Mesenchymal stem cell (in vitro differentiated cells and primary cell): Measurements from ENCODE around the gene TRIM52.
"Not testable (repeated sequence)": the region's sequence is repeated elsewhere in the genome, so short reads cannot be mapped to it uniquely, and the experiment has no call there.

Experiments used
- DNase-seq: peaks from one replicate; pipeline ENCODE4 v3.0.0-alpha.2; 2013
- H2AFZ ChIP-seq: one replicate; pipeline ENCODE4 v1.6.1; 2013; ENCODE audit warnings: low read depth, mild to moderate bottlenecking, control low read depth, inconsistent platforms, low read length, moderate library complexity
- H2AK5ac ChIP-seq: 2 replicates; pipeline ENCODE4 v1.6.1; 2013; ENCODE audit warnings: low read length, moderate library complexity, mild to moderate bottlenecking, inconsistent platforms; ENCODE audit not compliant: severe bottlenecking
- H2BK120ac ChIP-seq: one replicate; pipeline ENCODE4 v1.6.1; 2013; ENCODE audit warnings: low read depth, mild to moderate bottlenecking, inconsistent platforms, low read length, moderate library complexity
- H2BK12ac ChIP-seq, 2 experiments: one replicate each; pipeline ENCODE4 v1.6.1; 2013; ENCODE audit warnings: inconsistent platforms in 2 of 2, low read length in 2 of 2, mild to moderate bottlenecking in 2 of 2, moderate library complexity in 2 of 2, control low read depth in 1 of 2
- H2BK15ac ChIP-seq: one replicate; pipeline ENCODE4 v1.6.1; 2013; ENCODE audit warnings: mild to moderate bottlenecking, low read depth, inconsistent platforms; ENCODE audit not compliant: poor library complexity, severe bottlenecking
- H2BK5ac ChIP-seq: 2 replicates; pipeline ENCODE4 v1.6.1; 2013; ENCODE audit warnings: low read depth, mild to moderate bottlenecking, low read length, control low read depth, inconsistent platforms; ENCODE audit not compliant: poor library complexity, severe bottlenecking
- H3K14ac ChIP-seq, 2 experiments: one replicate each; pipeline ENCODE4 v1.6.1; 2013; ENCODE audit warnings: inconsistent platforms in 2 of 2, low read length in 2 of 2, control low read depth in 1 of 2, mild to moderate bottlenecking in 1 of 2, moderate library complexity in 1 of 2
- H3K18ac ChIP-seq, 2 experiments: one replicate each; pipeline ENCODE4 v1.6.1; 2013; ENCODE audit warnings: inconsistent platforms in 2 of 2, low read length in 2 of 2, control low read depth in 1 of 2, low read depth in 1 of 2, mild to moderate bottlenecking in 1 of 2
- H3K23ac ChIP-seq, 2 experiments: one replicate each; pipeline ENCODE4 v1.6.1; 2013; ENCODE audit warnings: inconsistent platforms in 2 of 2, low read length in 2 of 2, mild to moderate bottlenecking in 2 of 2, moderate library complexity in 2 of 2, control low read depth in 1 of 2
- H3K27ac ChIP-seq: 2 replicates; pipeline ENCODE4 v1.5.1; 2013; ENCODE audit warnings: mild to moderate bottlenecking, moderate library complexity, low read length, control low read depth, inconsistent platforms; ENCODE audit not compliant: poor library complexity, severe bottlenecking
- H3K27me3 ChIP-seq, 2 experiments: 2 replicates each; pipeline versions ENCODE4 v1.6.1 to v1.7.0; 2013; ENCODE audit warnings: low read length in 2 of 2, mild to moderate bottlenecking in 2 of 2, moderate library complexity in 2 of 2, control low read depth in 1 of 2, inconsistent platforms in 1 of 2; ENCODE audit not compliant: control insufficient read depth in 1 of 2, insufficient read depth in 1 of 2
- H3K36me3 ChIP-seq, 2 experiments: 2 replicates each; pipeline versions ENCODE4 v1.6.1 to v1.7.0; 2013; ENCODE audit warnings: low read length in 2 of 2, control low read depth in 1 of 2, inconsistent platforms in 1 of 2, low read depth in 1 of 2, mild to moderate bottlenecking in 1 of 2; ENCODE audit not compliant: insufficient read depth in 2 of 2, control insufficient read depth in 1 of 2
- H3K4ac ChIP-seq, 2 experiments: one replicate each; pipeline ENCODE4 v1.6.1; 2013; ENCODE audit warnings: inconsistent platforms in 2 of 2, low read length in 2 of 2, mild to moderate bottlenecking in 2 of 2, moderate library complexity in 2 of 2, control low read depth in 1 of 2, low read depth in 1 of 2
- H3K4me1 ChIP-seq: 2 replicates; pipeline ENCODE4 v1.6.1; 2013; ENCODE audit warnings: low read depth, low read length, control low read depth; ENCODE audit not compliant: control insufficient read depth, insufficient read depth
- H3K4me2 ChIP-seq: 2 replicates; pipeline ENCODE4 v1.6.1; 2013; ENCODE audit warnings: low read length, mild to moderate bottlenecking, inconsistent platforms; ENCODE audit not compliant: poor library complexity, severe bottlenecking
- H3K4me3 ChIP-seq, 2 experiments: 2 replicates each; pipeline versions ENCODE4 v1.5.1 to v1.7.0; 2013; ENCODE audit warnings: low read length in 2 of 2, mild to moderate bottlenecking in 2 of 2, control low read depth in 1 of 2, low read depth in 1 of 2; ENCODE audit not compliant: insufficient read depth in 1 of 2
- H3K79me1 ChIP-seq: replicated peaks from 2 replicates; pipeline ENCODE4 v1.6.1; 2013; ENCODE audit warnings: mild to moderate bottlenecking, control low read depth, low read length, inconsistent platforms; ENCODE audit not compliant: poor library complexity, severe bottlenecking
- H3K9ac ChIP-seq: 2 replicates; pipeline ENCODE4 v1.7.0; 2013; ENCODE audit warnings: mild to moderate bottlenecking, low read length, moderate library complexity
- H3K9me3 ChIP-seq: 2 replicates; pipeline ENCODE4 v1.7.0; 2013; ENCODE audit warnings: mild to moderate bottlenecking, low read length; ENCODE audit not compliant: control insufficient read depth
- H4K8ac ChIP-seq: one replicate; pipeline ENCODE4 v1.6.1; 2013; ENCODE audit warnings: inconsistent platforms, mild to moderate bottlenecking, low read length, moderate library complexity
- H4K91ac ChIP-seq: one replicate; pipeline ENCODE4 v1.6.1; 2013; ENCODE audit warnings: mild to moderate bottlenecking, low read length, inconsistent platforms
- WGBS: methylation state at CpG from one replicate; pipeline ENCODE4 v1.1.7; 2013; ENCODE audit warnings: mixed read lengths; 5-methylcytosine and 5-hydroxymethylcytosine counted together

Gene TRIM52

DNA sequence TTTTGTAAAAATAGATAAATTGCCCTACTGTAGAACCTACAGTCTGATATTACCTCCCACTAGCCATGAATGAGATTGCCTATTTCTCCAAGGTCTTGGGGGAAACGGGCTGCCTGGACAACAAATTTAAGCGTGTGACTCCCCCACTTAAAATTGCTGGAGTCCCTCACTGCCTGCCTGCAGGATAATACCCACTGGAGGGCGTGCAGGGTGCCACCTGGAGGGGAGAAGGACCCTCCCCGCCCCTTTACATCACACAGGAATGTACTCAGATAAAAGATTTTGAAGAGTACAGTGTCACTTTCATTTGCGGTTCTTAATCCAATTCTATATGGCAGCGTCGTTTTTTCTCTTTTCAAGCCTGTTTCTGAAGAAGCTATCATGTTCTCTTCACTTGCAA lies 49.7 kb downstream of the TRIM52 start:
- no peaks in the 10 kb centered on the region for H3K79me1 ChIP-seq
- H3K23ac ChIP-seq = no peak overlapping the region
- no peak overlapping the region for H2BK15ac ChIP-seq
- H3K27ac ChIP-seq = no peak overlapping the region
- H3K4me2 ChIP-seq = no peak overlapping the region
- no peak overlapping the region for H3K4me3 ChIP-seq
- H2AFZ ChIP-seq = no peak overlapping the region
- no peak for DNase-seq
- H2BK12ac ChIP-seq = no peak overlapping the region
- 53% methylated on average over 7 of the region's 7 CpGs for WGBS
- H2BK5ac ChIP-seq = no peak overlapping the region
- no peak overlapping the region for H4K8ac ChIP-seq
- no peaks in the 10 kb centered on the region for H3K9me3 ChIP-seq
- no peak overlapping the region for H3K4ac ChIP-seq
- H3K18ac ChIP-seq = no peak overlapping the region
- peaks cover 0 to 10% of the 10 kb centered on the region in 2 experiments for H3K27me3 ChIP-seq
- H4K91ac ChIP-seq = no peak overlapping the region
- no peak overlapping the region for H3K9ac ChIP-seq
- no peak overlapping the region for H2BK120ac ChIP-seq
- peaks cover 4% of the 10 kb centered on the region for H3K4me1 ChIP-seq
- no peaks in the 10 kb centered on the region for H3K36me3 ChIP-seq
- H2AK5ac ChIP-seq = no peak overlapping the region
- H3K14ac ChIP-seq = no peak overlapping the region

DNA sequence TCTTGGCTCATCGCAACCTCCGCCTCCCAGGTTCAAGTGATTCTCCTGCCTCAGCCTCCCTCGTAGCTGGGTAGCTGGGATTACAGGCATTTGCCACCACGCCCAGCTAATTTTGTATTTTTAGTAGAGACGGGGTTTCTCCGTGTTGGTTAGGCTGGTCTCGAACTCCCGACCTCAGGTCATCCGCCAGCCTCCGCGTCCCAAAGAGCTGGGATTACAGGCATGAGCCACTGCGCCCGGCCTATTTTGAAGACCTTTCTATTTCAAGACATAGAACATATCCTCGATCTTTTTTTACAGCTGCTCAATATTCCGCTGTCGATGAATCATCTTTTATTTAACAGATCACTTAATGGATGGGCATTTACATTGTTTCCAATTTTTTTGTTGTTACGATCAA lies 50.2 kb downstream of the TRIM52 start:
- H3K14ac ChIP-seq, H2AK5ac ChIP-seq, H3K9ac ChIP-seq, H4K8ac ChIP-seq, H4K91ac ChIP-seq, H2BK12ac ChIP-seq, H2BK15ac ChIP-seq, DNase-seq, H3K4me1 ChIP-seq, H3K4me3 ChIP-seq, H3K36me3 ChIP-seq, H3K18ac ChIP-seq, H3K4me2 ChIP-seq, H2BK5ac ChIP-seq, H3K4ac ChIP-seq, H3K23ac ChIP-seq, H3K9me3 ChIP-seq, H3K79me1 ChIP-seq, H2AFZ ChIP-seq, H2BK120ac ChIP-seq, H3K27ac ChIP-seq: not testable (repeated sequence)
- H3K27me3 ChIP-seq = peaks cover 5 to 10% of the 10 kb centered on the region in 2 experiments
- WGBS = 65% methylated on average over 14 of the region's 17 CpGs

DNA sequence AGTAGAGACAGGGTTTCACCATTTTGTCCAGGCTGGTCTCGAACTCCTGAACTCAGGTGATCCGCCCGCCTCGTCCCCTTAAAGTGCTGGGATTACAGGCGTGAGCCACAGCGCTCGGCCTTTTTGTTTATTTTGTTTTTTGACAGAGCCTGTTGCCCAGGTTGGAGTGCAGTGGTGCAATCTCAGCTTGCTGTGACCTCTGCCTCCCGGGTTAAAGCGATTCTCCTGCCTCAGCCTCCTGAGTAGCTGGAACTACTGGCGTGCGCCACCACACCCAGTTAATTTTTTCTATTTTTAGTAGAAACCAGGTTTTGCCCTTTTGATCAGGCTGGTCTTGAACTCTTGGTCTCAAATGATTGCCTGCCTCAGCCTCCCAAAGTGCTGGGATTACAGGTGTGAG lies 50.8 kb downstream of the TRIM52 start:
- H2AK5ac ChIP-seq, H3K4ac ChIP-seq, H3K27ac ChIP-seq, H3K18ac ChIP-seq, H4K8ac ChIP-seq, H3K9me3 ChIP-seq, H2AFZ ChIP-seq, H4K91ac ChIP-seq, H3K4me2 ChIP-seq, H3K23ac ChIP-seq, H2BK120ac ChIP-seq, H3K9ac ChIP-seq, H2BK15ac ChIP-seq, H3K4me3 ChIP-seq, DNase-seq, H3K14ac ChIP-seq, H2BK5ac ChIP-seq, H3K79me1 ChIP-seq, H3K36me3 ChIP-seq, H2BK12ac ChIP-seq: not testable (repeated sequence)
- H3K27me3 ChIP-seq = peaks cover 9 to 10% of the 10 kb centered on the region in 2 experiments
- 91% methylated on average over 11 of the region's 11 CpGs for WGBS
- H3K4me1 ChIP-seq = peaks cover 13% of the 10 kb centered on the region

GRCh38 chr5:181209006-181209405 lies 51.9 kb downstream of the TRIM52 start:
- peaks cover 24% of the 10 kb centered on the region for H3K4me1 ChIP-seq
- H3K4ac ChIP-seq, H2BK12ac ChIP-seq, DNase-seq, H4K8ac ChIP-seq, H4K91ac ChIP-seq, H2BK120ac ChIP-seq, H3K27ac ChIP-seq, H3K18ac ChIP-seq, H2BK5ac ChIP-seq, H3K4me2 ChIP-seq, H2AK5ac ChIP-seq, H3K14ac ChIP-seq, H3K79me1 ChIP-seq, H2BK15ac ChIP-seq, H3K4me3 ChIP-seq, H2AFZ ChIP-seq, H3K9me3 ChIP-seq, H3K36me3 ChIP-seq, H3K23ac ChIP-seq, H3K9ac ChIP-seq: not testable (repeated sequence)
- peaks cover 11 to 14% of the 10 kb centered on the region in 2 experiments for H3K27me3 ChIP-seq
- WGBS = 91% methylated on average over 24 of the region's 24 CpGs
